PC-3 (cell line): ENCODE data around the gene RASSF5. TPM values are rescaled to one million over a fixed set of nuclear protein-coding genes. Genes with fewer than 3 reads are reported as not detected.

Source experiments
- ATAC-seq: fragments of 200-7000 bp; cut with Tn5 transposase; 2 replicates; pipeline ENCODE4 v1.9.1; 2020; ENCODE audit warnings: mild to moderate bottlenecking, moderate library complexity
- BruUV-seq: library from RNA; stranded (reverse); fragments of 400-500 nt; replicated peaks from 2 replicates; lab custom pipeline; 2021; lab: Mats Ljungman, UMichigan
- CTCF ChIA-PET: fragments of 300-600 bp; sonication (Branson Sonifier 250); formaldehyde crosslinking; loops from one replicate; lab custom pipeline; 2022; ENCODE audit warnings: antibody characterized with exemption; lab: Charles Lee
- POLR2A ChIA-PET: fragments of 300-600 bp; sonication (Branson Sonifier 250); formaldehyde crosslinking; loops from one replicate; lab custom pipeline; 2022; ENCODE audit warnings: antibody characterized with exemption; ENCODE audit not compliant: unreplicated experiment; lab: Charles Lee
- DNase-seq: peaks from one replicate; pipeline ENCODE4 v3.0.0-alpha.2; 2015
- H2AFZ ChIP-seq: fragments of 300-600 bp; sonication (generic); 2 replicates; pipeline ENCODE4 v1.6.0; 2016; ENCODE audit warnings: antibody characterized with exemption, low read length
- H3F3A ChIP-seq: fragments of 300-600 bp; sonication (generic); one replicate; pipeline ENCODE4 v1.6.0; 2017; ENCODE audit warnings: antibody characterized with exemption, low read length, control low read depth, mild to moderate bottlenecking; ENCODE audit not compliant: unreplicated experiment
- H3K27ac ChIP-seq: fragments of 300-600 bp; sonication (generic); 2 replicates; pipeline ENCODE4 v1.5.1; 2016; ENCODE audit warnings: mild to moderate bottlenecking, low read length
- H3K27me3 ChIP-seq: fragments of 300-600 bp; sonication (generic); 2 replicates; pipeline ENCODE4 v1.6.1; 2016; ENCODE audit warnings: low read length, mixed read lengths
- H3K36me3 ChIP-seq: fragments of 300-600 bp; sonication (generic); 2 replicates; pipeline ENCODE4 v1.6.1; 2016; ENCODE audit warnings: low read depth, mixed run types, low read length, mixed read lengths
- H3K4me1 ChIP-seq: fragments of 300-600 bp; sonication (generic); 2 replicates; pipeline ENCODE4 v1.5.1; 2016; ENCODE audit warnings: low read length; ENCODE audit not compliant: insufficient read depth
- H3K4me2 ChIP-seq: fragments of 300-600 bp; sonication (generic); 2 replicates; pipeline ENCODE4 v1.6.0; 2016; ENCODE audit warnings: low read length
- H3K4me3 ChIP-seq: fragments of 300-600 bp; sonication (generic); 2 replicates; pipeline ENCODE4 v1.5.1; 2016; ENCODE audit warnings: mild to moderate bottlenecking, low read length, mixed read lengths
- H3K79me2 ChIP-seq: fragments of 300-600 bp; sonication (generic); 2 replicates; pipeline ENCODE4 v1.6.1; 2017; ENCODE audit warnings: low read length, mixed read lengths
- H3K9ac ChIP-seq: fragments of 300-600 bp; sonication (generic); 2 replicates; pipeline ENCODE4 v1.6.0; 2016; ENCODE audit warnings: mild to moderate bottlenecking, low read length
- H3K9me2 ChIP-seq: fragments of 300-600 bp; sonication (generic); replicated peaks from 2 replicates; pipeline ENCODE4 v1.6.1; 2016; ENCODE audit warnings: mixed run types, low read length, mixed read lengths
- H3K9me3 ChIP-seq: fragments of 300-600 bp; sonication (generic); 2 replicates; pipeline ENCODE4 v1.6.1; 2016; ENCODE audit warnings: low read length, mixed read lengths
- H4K20me1 ChIP-seq: fragments of 300-600 bp; sonication (generic); 2 replicates; pipeline ENCODE4 v1.6.1; 2016; ENCODE audit warnings: low read length, mixed read lengths
- CTCF ChIP-seq: fragments of 300-600 bp; sonication (generic); conservative IDR thresholded peaks from 2 replicates; pipeline ENCODE4 v1.5.1; 2017; ENCODE audit warnings: antibody characterized with exemption, low read depth, mild to moderate bottlenecking, low read length
- EZH2 ChIP-seq: fragments of 300-600 bp; sonication (generic); IDR thresholded peaks from one replicate; pipeline ENCODE4 v1.6.1; 2017; ENCODE audit warnings: antibody characterized with exemption, mild to moderate bottlenecking, low read length; ENCODE audit not compliant: unreplicated experiment
- EZH2phosphoT487 ChIP-seq: fragments of 300-600 bp; sonication (generic); IDR thresholded peaks from 2 replicates; pipeline ENCODE4 v1.6.1; 2018; ENCODE audit warnings: mild to moderate bottlenecking, antibody characterized with exemption, low read length, borderline replicate concordance
- intact Hi-C: fragments of 100-400 bp; cut with micrococcal nuclease; formaldehyde crosslinking; loops from 2 replicates; pipeline ENCODE4 v1.9.0; 2023
- total RNA-seq: library from RNA; depleted of rRNA; stranded (reverse); fragments of >200 nt; gene quantifications from 2 replicates; pipeline ENCODE4 v1.2.3, GENCODE V29; 2014

RASSF5 gene
- total RNA-seq, 1 experiment from 2014 or later = 15.5 TPM

GRCh38 chr1:206496131-206496793 lies 11.1 kb upstream of the RASSF5 start:
- BruUV-seq = no TSS peak
- CTCF ChIA-PET = interaction anchor here (1.1 kb wide), 1 partner anchor 116 kb away, joined by 7 read pairs; the partner anchor contains the start of gene EIF2D
- peaks cover 15% of the 10 kb centered on the region for H3K4me1 ChIP-seq

GRCh38 chr1:206497363-206497762 lies 10.0 kb upstream of the RASSF5 start:
- TF ChIP-seq EZH2phosphoT487 (no peak), CTCF (no peak), EZH2 (no peak)
- Histone ChIP-seq H3K9ac (no peak overlapping the region), H3K4me1 (peaks cover 15% of the 10 kb centered on the region), H3K9me2 (no peaks in the 10 kb centered on the region), H3K27me3 (no peaks in the 10 kb centered on the region), H3K27ac (no peak overlapping the region), H2AFZ (no peak overlapping the region), H3K4me3 (no peak overlapping the region), H4K20me1 (no peaks in the 10 kb centered on the region), H3K79me2 (no peaks in the 10 kb centered on the region), H3K9me3 (no peaks in the 10 kb centered on the region), H3K4me2 (no peak overlapping the region), H3F3A (no peaks in the 10 kb centered on the region), H3K36me3 (peaks cover under 1% of the 10 kb centered on the region; the same call in 1 of the 2 replicates)
- intact Hi-C loops = no loop called here
- CTCF ChIA-PET = interaction anchor here (0.7 kb wide), 1 partner anchor 132 kb away, joined by 7 read pairs; no protein-coding TSS in a partner anchor
- ATAC-seq (no peak), DNase-seq (no peak)
- BruUV-seq = no TSS peak
- POLR2A ChIA-PET = no interaction called here

More at GRCh38 chr1:206496131-206496793, 11.1 kb upstream of the RASSF5 start:
- no peak for DNase-seq
- H3K27me3 ChIP-seq = no peaks in the 10 kb centered on the region
- H3F3A ChIP-seq = no peaks in the 10 kb centered on the region
- H3K79me2 ChIP-seq = no peaks in the 10 kb centered on the region
- no peak for TF ChIP-seq EZH2phosphoT487
- no peak overlapping the region for H3K4me3 ChIP-seq
- H3K36me3 ChIP-seq = peaks cover 8% of the 10 kb centered on the region; the same call in 1 of the 2 replicates
- intact Hi-C loops = no loop called here
- no peak overlapping the region for H2AFZ ChIP-seq
- no peaks in the 10 kb centered on the region for H3K9me3 ChIP-seq
- H3K9ac ChIP-seq = no peak overlapping the region
- POLR2A ChIA-PET = interaction anchor here (0.6 kb wide), 1 partner anchor 17 kb away, joined by 3 read pairs; no protein-coding TSS in a partner anchor
- H3K9me2 ChIP-seq = no peaks in the 10 kb centered on the region
- no peak overlapping the region for H3K4me2 ChIP-seq
- no peak overlapping the region for H3K27ac ChIP-seq
- ATAC-seq = no peak
- H4K20me1 ChIP-seq = no peaks in the 10 kb centered on the region

- Histone ChIP-seq H3K9me3 (no peaks in the 10 kb centered on the region), H3F3A (no peaks in the 10 kb centered on the region), H3K36me3 (no peaks in the 10 kb centered on the region; the same call in 1 of the 2 replicates), H3K27me3 (no peaks in the 10 kb centered on the region), H3K9me2 (no peaks in the 10 kb centered on the region), H3K9ac (no peak overlapping the region), H3K4me3 (no peak overlapping the region), H3K4me1 (peaks cover 15% of the 10 kb centered on the region), H3K4me2 (no peak overlapping the region), H3K79me2 (no peaks in the 10 kb centered on the region), H3K27ac (no peak overlapping the region), H2AFZ (no peak overlapping the region), H4K20me1 (no peaks in the 10 kb centered on the region)
- TF ChIP-seq EZH2 (no peak), CTCF (no peak), EZH2phosphoT487 (no peak)
- intact Hi-C loops = no loop called here
- no TSS peak for BruUV-seq
- ChIA-PET POLR2A (no interaction called here), CTCF (interaction anchor here (0.7 kb wide), 1 partner anchor 131 kb away, joined by 7 read pairs; no protein-coding TSS in a partner anchor)
- ATAC-seq = no peak
- DNase-seq = no peak
These were observed 9.6 kb upstream of the RASSF5 start for GRCh38 chr1:206497774-206498173.
